Mesendoderm (in vitro differentiated cells): ENCODE data around the gene HPGDS.

Experiments
- DNase-seq: peaks from one replicate; pipeline ENCODE4 v3.0.0; 2013
- H2AK5ac ChIP-seq: 2 replicates; pipeline ENCODE4 v1.6.1; 2013; ENCODE audit warnings: low read length, inconsistent platforms
- H2BK120ac ChIP-seq: 2 replicates; pipeline ENCODE4 v1.6.1; 2013; ENCODE audit warnings: low read depth, mild to moderate bottlenecking, low read length, moderate library complexity, mixed read lengths
- H2BK15ac ChIP-seq: replicated peaks from 2 replicates; pipeline ENCODE4 v1.6.1; 2013; ENCODE audit warnings: low read depth, mild to moderate bottlenecking, moderate library complexity
- H2BK5ac ChIP-seq: 2 replicates; pipeline ENCODE4 v1.6.1; 2013; ENCODE audit warnings: low read length, inconsistent platforms
- H3K18ac ChIP-seq: 2 replicates; pipeline ENCODE4 v1.6.1; 2013; ENCODE audit warnings: mild to moderate bottlenecking, low read length, mixed read lengths
- H3K23ac ChIP-seq: one replicate; pipeline ENCODE4 v1.6.1; 2013; ENCODE audit warnings: low read length
- H3K27ac ChIP-seq: 2 replicates; pipeline ENCODE4 v1.5.1; 2013; ENCODE audit warnings: low read depth, mild to moderate bottlenecking, inconsistent platforms, low read length, moderate library complexity
- H3K27me3 ChIP-seq: 2 replicates; pipeline ENCODE4 v1.6.1; 2013; ENCODE audit warnings: low read length, control low read depth, mild to moderate bottlenecking, inconsistent platforms; ENCODE audit not compliant: insufficient read depth, poor library complexity
- H3K36me3 ChIP-seq: 2 replicates; pipeline ENCODE4 v1.6.1; 2013; ENCODE audit warnings: low read length, inconsistent platforms; ENCODE audit not compliant: control insufficient read depth, insufficient read depth
- H3K4ac ChIP-seq: one replicate; pipeline ENCODE4 v1.6.1; 2013; ENCODE audit warnings: low read depth, mild to moderate bottlenecking, low read length, moderate library complexity
- H3K4me1 ChIP-seq: 2 replicates; pipeline ENCODE4 v1.6.1; 2013; ENCODE audit warnings: low read depth, low read length, inconsistent platforms; ENCODE audit not compliant: control insufficient read depth
- H3K4me2 ChIP-seq: 2 replicates; pipeline ENCODE4 v1.6.1; 2013; ENCODE audit warnings: low read length
- H3K4me3 ChIP-seq: 2 replicates; pipeline ENCODE4 v1.5.1; 2013; ENCODE audit warnings: mild to moderate bottlenecking, low read length
- H3K56ac ChIP-seq: one replicate; pipeline ENCODE4 v1.6.1; 2013; ENCODE audit warnings: low read length
- H3K79me1 ChIP-seq: 2 replicates; pipeline ENCODE4 v1.6.1; 2013; ENCODE audit warnings: low read length, inconsistent platforms
- H3K79me2 ChIP-seq: 2 replicates; pipeline ENCODE4 v1.6.1; 2013; ENCODE audit warnings: mild to moderate bottlenecking, low read length; ENCODE audit not compliant: control insufficient read depth, insufficient read depth
- H3K9ac ChIP-seq: 2 replicates; pipeline ENCODE4 v1.6.1; 2013; ENCODE audit warnings: low read length, inconsistent platforms
- H4K5ac ChIP-seq: one replicate; pipeline ENCODE4 v1.6.1; 2013; ENCODE audit warnings: low read length
- H4K8ac ChIP-seq: one replicate; pipeline ENCODE4 v1.6.1; 2013; ENCODE audit warnings: low read depth, mild to moderate bottlenecking, control low read depth, low read length, moderate library complexity
- WGBS: extraction: QIAGEN DNeasy Blood & Tissue Kit; methylation state at CpG from one replicate; pipeline ENCODE4 v1.1.7; 2013; ENCODE audit warnings: low lambda C conversion rate, missing lambda C conversion rate; ENCODE audit not compliant: insufficient coverage; ENCODE audit errors: extremely low coverage; 5-methylcytosine and 5-hydroxymethylcytosine counted together

Gene HPGDS

DNA sequence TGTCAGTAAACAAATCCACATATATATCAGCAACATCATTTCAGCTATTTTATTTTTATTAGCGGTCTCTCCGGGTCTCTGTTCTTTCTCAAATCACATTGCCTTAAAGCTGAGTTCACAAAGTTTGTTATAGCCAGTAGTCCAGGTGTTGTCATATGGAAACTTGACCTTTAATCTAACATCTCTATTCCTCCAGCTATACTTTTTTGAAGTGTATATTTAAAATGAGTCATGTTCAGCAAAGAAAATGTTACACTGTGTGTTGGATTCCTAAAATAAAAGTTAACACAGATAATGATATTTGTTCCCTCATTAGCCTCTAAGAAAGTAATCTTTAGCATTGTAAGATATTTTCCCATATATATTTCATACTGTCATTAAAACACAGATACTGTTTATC, 71.4 kb downstream of the HPGDS start:
- Histone ChIP-seq H2BK120ac (no peak overlapping the region), H3K4me2 (no peak overlapping the region), H3K27ac (no peak overlapping the region), H2BK5ac (no peak overlapping the region), H4K5ac (no peak overlapping the region), H4K8ac (no peak overlapping the region), H3K56ac (no peak overlapping the region), H3K4me3 (no peak overlapping the region), H3K27me3 (no peaks in the 10 kb centered on the region), H3K4me1 (no peaks in the 10 kb centered on the region), H2BK15ac (no peak overlapping the region), H3K9ac (no peak overlapping the region), H3K36me3 (peaks cover 3% of the 10 kb centered on the region), H3K79me1 (peaks cover 2% of the 10 kb centered on the region), H3K18ac (no peak overlapping the region), H3K23ac (no peak overlapping the region), H3K4ac (no peak overlapping the region), H2AK5ac (no peak overlapping the region), H3K79me2 (no peaks in the 10 kb centered on the region)
- DNase-seq: no peak
- WGBS: no CpG with 5 or more reads among the region's 2 CpGs

DNA sequence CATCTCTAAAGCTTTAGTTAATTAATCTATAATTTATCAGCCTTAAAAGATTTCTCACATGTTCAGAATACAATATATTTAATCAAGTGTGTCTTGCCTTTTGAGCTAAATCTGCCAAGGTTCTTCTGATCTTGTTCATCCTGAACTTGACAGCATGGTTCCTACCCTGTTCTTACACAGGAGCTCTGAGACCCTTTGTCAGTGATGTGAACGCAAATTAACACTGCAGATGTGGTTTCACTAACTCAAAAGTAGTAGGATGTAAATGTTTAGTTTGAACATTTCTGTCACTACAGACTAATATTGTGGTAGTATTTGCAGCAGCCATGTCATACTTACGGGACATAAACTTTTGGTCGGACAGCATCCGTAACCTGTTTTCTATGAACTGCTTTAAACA, 75.6 kb downstream of the HPGDS start:
- Histone ChIP-seq H3K27ac (no peak overlapping the region), H3K56ac (no peak overlapping the region), H3K27me3 (no peaks in the 10 kb centered on the region), H3K36me3 (peaks cover 3% of the 10 kb centered on the region), H3K4me3 (no peak overlapping the region), H2BK120ac (no peak overlapping the region), H2AK5ac (no peak overlapping the region), H3K79me1 (peaks cover under 1% of the 10 kb centered on the region), H3K9ac (no peak overlapping the region), H3K18ac (no peak overlapping the region), H3K4me2 (no peak overlapping the region), H2BK15ac (no peak overlapping the region), H3K4ac (no peak overlapping the region), H2BK5ac (no peak overlapping the region), H3K23ac (no peak overlapping the region), H3K4me1 (no peaks in the 10 kb centered on the region), H4K5ac (no peak overlapping the region), H4K8ac (no peak overlapping the region), H3K79me2 (no peaks in the 10 kb centered on the region)
- WGBS: no CpG with 5 or more reads among the region's 4 CpGs
- no peak for DNase-seq

DNA sequence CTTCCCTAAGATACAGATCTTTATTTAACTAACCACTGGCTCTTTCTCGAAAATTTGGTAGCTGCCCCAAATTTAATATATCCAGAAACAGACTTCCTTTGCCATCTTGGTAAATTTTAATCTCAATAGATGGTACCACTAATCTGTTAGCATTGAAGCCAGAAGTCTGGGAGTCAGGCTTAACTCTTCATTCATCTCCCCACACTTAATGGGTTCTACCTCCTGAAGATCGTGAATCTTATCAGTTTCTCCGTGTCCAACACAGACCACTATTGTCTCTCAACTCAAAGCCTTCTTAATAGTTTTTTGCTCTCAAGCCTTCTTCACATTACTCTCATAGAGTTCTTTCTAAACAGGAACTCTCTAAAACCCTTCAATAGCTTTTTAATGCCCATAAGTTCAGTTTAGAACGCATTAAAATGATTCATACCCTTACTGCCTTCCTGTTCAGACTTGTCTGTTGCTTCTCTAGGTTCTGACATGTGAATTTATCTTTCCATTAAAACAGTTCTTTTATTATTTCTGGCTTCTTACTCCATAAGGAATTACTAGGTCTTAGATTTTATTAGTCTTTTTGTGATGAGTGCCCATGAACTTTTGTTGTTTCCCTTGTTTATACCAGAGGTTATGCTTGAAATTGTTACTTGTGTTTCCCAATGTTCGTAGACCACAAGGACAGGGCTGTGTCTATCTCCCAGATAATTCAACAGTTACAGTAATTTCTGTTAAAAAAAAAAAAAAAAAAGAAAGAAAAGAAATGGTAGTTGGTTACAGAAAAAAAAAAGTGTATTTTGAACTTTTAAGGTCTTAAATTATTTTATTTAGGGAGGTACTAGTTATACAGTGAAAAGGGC, 80.2 kb downstream of the HPGDS start:
- H2BK5ac ChIP-seq: no peak overlapping the region
- no peak overlapping the region for H3K4ac ChIP-seq
- no peak overlapping the region for H3K18ac ChIP-seq
- no peak overlapping the region for H3K4me2 ChIP-seq
- no peak overlapping the region for H4K5ac ChIP-seq
- no peak overlapping the region for H3K56ac ChIP-seq
- H3K9ac ChIP-seq: no peak overlapping the region
- no peaks in the 10 kb centered on the region for H3K79me2 ChIP-seq
- H2AK5ac ChIP-seq: no peak overlapping the region
- no peak overlapping the region for H3K27ac ChIP-seq
- no peaks in the 10 kb centered on the region for H3K4me1 ChIP-seq
- no peaks in the 10 kb centered on the region for H3K79me1 ChIP-seq
- no peak overlapping the region for H4K8ac ChIP-seq
- H3K23ac ChIP-seq: no peak overlapping the region
- H3K36me3 ChIP-seq: no peaks in the 10 kb centered on the region
- no peaks in the 10 kb centered on the region for H3K27me3 ChIP-seq
- DNase-seq: no peak
- H2BK120ac ChIP-seq: no peak overlapping the region
- WGBS: no CpG with 5 or more reads among the region's 5 CpGs
- no peak overlapping the region for H2BK15ac ChIP-seq
- H3K4me3 ChIP-seq: no peak overlapping the region

DNA sequence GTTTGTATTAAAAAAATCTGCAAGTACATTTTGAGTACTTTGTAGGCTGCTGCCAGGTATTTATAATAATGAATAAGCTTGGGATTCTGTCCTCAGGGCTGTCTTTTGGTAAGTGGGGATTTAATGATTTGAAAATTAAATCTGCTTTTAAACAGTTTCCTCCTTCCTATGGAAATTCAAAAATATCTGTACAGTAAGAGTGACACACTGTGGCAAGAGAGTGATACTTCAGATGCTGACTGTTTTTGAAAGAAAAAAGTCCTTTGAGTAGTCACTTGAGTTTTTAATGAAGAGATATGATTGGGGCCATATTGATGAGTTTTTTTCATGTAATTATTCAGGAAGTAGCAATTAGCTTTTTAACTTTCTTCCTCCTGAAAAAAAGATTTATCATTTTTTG, 85.8 kb downstream of the HPGDS start:
- H3K36me3 ChIP-seq: no peaks in the 10 kb centered on the region
- H3K23ac ChIP-seq: no peak overlapping the region
- no peak overlapping the region for H3K9ac ChIP-seq
- H3K56ac ChIP-seq: no peak overlapping the region
- no peaks in the 10 kb centered on the region for H3K27me3 ChIP-seq
- no peak overlapping the region for H2BK120ac ChIP-seq
- no peak overlapping the region for H3K4ac ChIP-seq
- H2BK5ac ChIP-seq: no peak overlapping the region
- H2AK5ac ChIP-seq: no peak overlapping the region
- DNase-seq: peak; percentile 3
- H3K4me2 ChIP-seq: no peak overlapping the region
- no peaks in the 10 kb centered on the region for H3K79me1 ChIP-seq
- no peak overlapping the region for H2BK15ac ChIP-seq
- H4K5ac ChIP-seq: no peak overlapping the region
- no peaks in the 10 kb centered on the region for H3K79me2 ChIP-seq
- no peak overlapping the region for H4K8ac ChIP-seq
- H3K4me1 ChIP-seq: no peaks in the 10 kb centered on the region
- H3K4me3 ChIP-seq: no peak overlapping the region
- H3K18ac ChIP-seq: no peak overlapping the region
- H3K27ac ChIP-seq: no peak overlapping the region

DNA sequence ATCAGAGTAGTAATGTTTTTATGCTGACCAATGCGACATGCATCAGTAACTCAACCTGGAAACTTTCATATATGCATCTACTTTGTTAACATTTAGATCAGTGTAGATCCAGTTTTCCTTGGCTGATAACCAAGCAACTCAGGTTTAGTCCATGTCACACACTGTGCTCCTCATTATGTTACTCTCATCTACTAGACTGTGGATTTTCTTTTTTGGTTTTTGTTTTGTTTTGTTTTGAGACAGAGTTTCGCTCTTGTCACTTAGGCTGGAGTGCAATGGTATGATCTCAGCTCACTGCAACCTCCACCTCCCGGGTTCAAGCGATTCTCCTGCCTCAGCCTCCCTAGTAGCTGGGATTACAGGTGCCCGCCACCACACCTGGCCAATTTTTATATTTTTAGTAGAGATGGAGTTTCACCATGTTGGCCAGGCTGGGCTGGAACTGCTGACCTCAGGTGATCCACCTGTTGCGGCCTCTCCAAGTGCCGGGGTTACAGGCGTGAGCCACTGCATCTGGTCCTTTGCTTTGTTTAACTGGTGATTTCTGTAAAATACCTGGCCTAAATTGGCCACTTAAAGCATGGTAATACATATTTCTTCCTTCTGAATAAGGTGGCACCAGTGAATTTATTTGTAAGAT, 86.4 kb downstream of the HPGDS start:
- Histone ChIP-seq H3K79me2 (no peaks in the 10 kb centered on the region), H3K4me2 (no peak overlapping the region), H3K27ac (no peak overlapping the region), H3K4ac (no peak overlapping the region), H3K23ac (no peak overlapping the region), H2BK5ac (no peak overlapping the region), H3K79me1 (no peaks in the 10 kb centered on the region), H3K27me3 (no peaks in the 10 kb centered on the region), H2BK120ac (no peak overlapping the region), H4K8ac (no peak overlapping the region), H3K56ac (no peak overlapping the region), H2AK5ac (no peak overlapping the region), H3K36me3 (no peaks in the 10 kb centered on the region), H4K5ac (no peak overlapping the region), H3K4me1 (no peaks in the 10 kb centered on the region), H3K9ac (no peak overlapping the region), H3K4me3 (no peak overlapping the region), H3K18ac (no peak overlapping the region), H2BK15ac (no peak overlapping the region)
- no CpG with 5 or more reads among the region's 8 CpGs for WGBS
- DNase-seq: no peak
